Measurements from ENCODE around the gene SIMC1.

GRCh38 chr5:176387384-176387925, 149.2 kb downstream of the SIMC1 start:
- no peak for TF ChIP-seq POLR2AphosphoS5 (IDR thresholded peaks at IDR 0.05)
- TF ChIP-seq CTCF (IDR thresholded peaks at IDR 0.05) = no peak
- TF ChIP-seq EP300 (IDR thresholded peaks at IDR 0.05) = no peak
